ENCODE data around the gene ZNF544. TPM values are rescaled to one million over a fixed set of nuclear protein-coding genes. Genes with fewer than 3 reads are reported as not detected.

The ZNF544 gene
- polyA plus RNA-seq, 1 experiment, result 33.4 TPM

DNA sequence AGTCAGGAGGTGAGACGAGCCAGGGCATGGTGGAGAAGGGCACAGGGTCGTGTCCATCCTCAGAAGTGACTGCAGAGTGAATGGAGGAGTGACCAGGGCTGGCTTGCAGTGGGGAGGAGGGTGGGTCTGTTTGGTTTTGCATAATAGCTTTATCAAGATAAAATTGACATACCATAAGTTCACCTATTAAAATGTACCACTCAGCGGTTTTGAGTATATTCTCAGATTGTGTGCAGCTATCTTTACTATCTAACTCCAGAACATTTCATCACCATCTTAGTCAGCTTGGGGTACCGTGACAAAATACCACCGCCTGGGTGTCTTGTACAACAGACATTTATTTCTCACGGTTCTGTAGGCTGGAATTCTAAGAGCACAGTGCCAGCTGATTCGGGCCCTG is 63.2 kb downstream of the ZNF544 start:
- ChIA-PET POLR2A (no interaction called here), CTCF (no interaction called here)
- TF ChIP-seq, protein P1, sequence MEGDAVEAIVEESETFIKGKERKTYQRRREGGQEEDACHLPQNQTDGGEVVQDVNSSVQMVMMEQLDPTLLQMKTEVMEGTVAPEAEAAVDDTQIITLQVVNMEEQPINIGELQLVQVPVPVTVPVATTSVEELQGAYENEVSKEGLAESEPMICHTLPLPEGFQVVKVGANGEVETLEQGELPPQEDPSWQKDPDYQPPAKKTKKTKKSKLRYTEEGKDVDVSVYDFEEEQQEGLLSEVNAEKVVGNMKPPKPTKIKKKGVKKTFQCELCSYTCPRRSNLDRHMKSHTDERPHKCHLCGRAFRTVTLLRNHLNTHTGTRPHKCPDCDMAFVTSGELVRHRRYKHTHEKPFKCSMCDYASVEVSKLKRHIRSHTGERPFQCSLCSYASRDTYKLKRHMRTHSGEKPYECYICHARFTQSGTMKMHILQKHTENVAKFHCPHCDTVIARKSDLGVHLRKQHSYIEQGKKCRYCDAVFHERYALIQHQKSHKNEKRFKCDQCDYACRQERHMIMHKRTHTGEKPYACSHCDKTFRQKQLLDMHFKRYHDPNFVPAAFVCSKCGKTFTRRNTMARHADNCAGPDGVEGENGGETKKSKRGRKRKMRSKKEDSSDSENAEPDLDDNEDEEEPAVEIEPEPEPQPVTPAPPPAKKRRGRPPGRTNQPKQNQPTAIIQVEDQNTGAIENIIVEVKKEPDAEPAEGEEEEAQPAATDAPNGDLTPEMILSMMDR (IDR thresholded peaks at IDR 0.05; ENCODE audit: insufficient read depth, low read depth, low read length), result no peak
- no peaks in the 10 kb centered on the region for H3K27me3 ChIP-seq (ENCODE audit: control insufficient read depth, insufficient read depth, low read length)
- no peak overlapping the region for H3K4me3 ChIP-seq (ENCODE audit: low read depth, low read length)
- DNase-seq (ENCODE audit: low read depth), result no peak
- peaks cover 38% of the 10 kb centered on the region for H3K36me3 ChIP-seq (ENCODE audit: control insufficient read depth, insufficient read depth, low read length)

DNA sequence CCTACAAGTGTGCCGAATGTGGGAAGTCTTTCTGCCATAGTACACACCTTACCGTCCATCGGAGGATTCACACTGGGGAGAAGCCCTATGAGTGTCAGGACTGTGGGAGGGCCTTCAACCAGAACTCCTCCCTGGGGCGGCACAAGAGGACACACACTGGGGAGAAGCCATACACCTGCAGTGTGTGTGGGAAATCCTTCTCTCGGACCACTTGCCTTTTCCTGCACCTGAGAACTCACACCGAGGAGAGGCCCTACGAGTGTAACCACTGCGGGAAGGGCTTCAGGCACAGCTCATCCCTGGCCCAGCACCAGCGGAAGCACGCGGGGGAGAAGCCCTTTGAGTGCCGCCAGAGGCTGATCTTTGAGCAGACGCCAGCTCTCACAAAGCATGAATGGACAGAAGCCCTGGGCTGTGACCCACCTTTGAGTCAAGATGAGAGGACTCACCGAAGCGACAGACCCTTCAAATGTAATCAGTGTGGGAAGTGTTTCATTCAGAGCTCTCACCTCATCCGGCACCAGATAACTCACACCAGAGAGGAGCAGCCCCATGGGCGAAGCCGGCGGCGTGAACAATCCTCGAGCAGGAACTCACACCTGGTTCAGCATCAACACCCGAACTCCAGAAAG is 66.1 kb downstream of the ZNF544 start:
- CTCF ChIA-PET, result interaction anchor here (0.6 kb wide), 1 partner anchor 76 kb away, joined by 3 read pairs; no protein-coding TSS in a partner anchor
- H3K36me3 ChIP-seq (ENCODE audit: control insufficient read depth, insufficient read depth, low read length), result peaks cover 30% of the 10 kb centered on the region
- POLR2A ChIA-PET, result no interaction called here

DNA sequence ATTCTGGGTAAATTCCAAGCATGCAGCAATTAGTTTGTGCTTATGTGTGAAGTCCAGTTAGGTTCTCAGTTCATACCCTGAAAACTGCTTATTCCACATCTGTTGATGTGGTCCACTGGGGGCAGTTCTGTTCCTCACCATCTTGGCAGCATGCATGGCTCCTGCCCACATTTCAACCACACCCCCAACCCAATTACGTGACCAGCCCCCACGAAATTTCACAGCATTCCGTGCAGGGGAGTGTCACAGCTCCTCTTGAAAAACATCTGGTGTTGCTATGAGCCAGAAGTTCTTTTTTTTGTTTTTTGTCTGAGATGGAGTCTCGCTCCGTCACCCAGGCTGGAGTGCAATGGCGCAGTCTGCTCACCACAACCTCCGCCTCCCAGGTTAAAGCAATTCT is 67.4 kb downstream of the ZNF544 start:
- DNase-seq (ENCODE audit: low read depth), result no peak
- peaks cover 32% of the 10 kb centered on the region for H3K36me3 ChIP-seq (ENCODE audit: control insufficient read depth, insufficient read depth, low read length)
- ChIA-PET POLR2A (no interaction called here), CTCF (interaction anchor here (1.6 kb wide), 1 partner anchor 11 kb away, joined by 5 read pairs; no protein-coding TSS in a partner anchor)
- H3K4me3 ChIP-seq (ENCODE audit: low read depth, low read length), result no peak overlapping the region
- H3K27me3 ChIP-seq (ENCODE audit: control insufficient read depth, insufficient read depth, low read length), result no peaks in the 10 kb centered on the region
- TF ChIP-seq, protein P1 (IDR thresholded peaks at IDR 0.05; ENCODE audit: insufficient read depth, low read depth, low read length), result no peak

More for the DNA sequence above, 66.1 kb downstream of the ZNF544 start:
- DNase-seq (ENCODE audit: low read depth), result no peak
- no peak overlapping the region for H3K4me3 ChIP-seq (ENCODE audit: low read depth, low read length)
- TF ChIP-seq, protein P1 (IDR thresholded peaks at IDR 0.05; ENCODE audit: insufficient read depth, low read depth, low read length), result no peak
- no peaks in the 10 kb centered on the region for H3K27me3 ChIP-seq (ENCODE audit: control insufficient read depth, insufficient read depth, low read length)

DNA sequence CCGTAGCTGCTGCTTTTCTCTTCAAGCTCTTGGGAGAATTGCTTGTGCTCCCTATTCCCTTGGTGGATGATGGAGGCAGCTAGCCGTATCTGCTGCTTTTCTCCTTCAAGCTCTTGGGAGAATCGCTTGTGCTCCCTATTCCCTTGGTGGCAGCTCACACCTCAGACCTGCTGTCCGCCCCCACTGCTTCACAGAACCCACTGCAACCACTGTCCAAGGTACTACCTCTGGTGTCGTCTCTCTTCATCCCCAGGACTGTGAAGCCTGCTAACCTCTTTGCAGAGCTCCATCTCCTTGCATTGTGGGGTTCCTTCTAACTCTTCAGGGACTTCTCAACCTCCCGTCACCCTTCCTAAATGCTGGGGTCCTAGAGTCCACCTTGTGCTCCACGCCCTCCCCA is 71.9 kb downstream of the ZNF544 start:
- H3K4me3 ChIP-seq (ENCODE audit: low read depth, low read length), result no peak overlapping the region
- no peaks in the 10 kb centered on the region for H3K27me3 ChIP-seq (ENCODE audit: control insufficient read depth, insufficient read depth, low read length)
- TF ChIP-seq, protein P1 (IDR thresholded peaks at IDR 0.05; ENCODE audit: insufficient read depth, low read depth, low read length), result no peak
- CTCF ChIA-PET, result interaction anchor here (1.1 to 1.4 kb wide), 2 partner anchors 20 to 219 kb away, joined by 3 read pairs; partner anchors contain the start of gene ZBTB45
- DNase-seq (ENCODE audit: low read depth), result no peak
- peaks cover 10% of the 10 kb centered on the region for H3K36me3 ChIP-seq (ENCODE audit: control insufficient read depth, insufficient read depth, low read length)
- POLR2A ChIA-PET, result no interaction called here

DNA sequence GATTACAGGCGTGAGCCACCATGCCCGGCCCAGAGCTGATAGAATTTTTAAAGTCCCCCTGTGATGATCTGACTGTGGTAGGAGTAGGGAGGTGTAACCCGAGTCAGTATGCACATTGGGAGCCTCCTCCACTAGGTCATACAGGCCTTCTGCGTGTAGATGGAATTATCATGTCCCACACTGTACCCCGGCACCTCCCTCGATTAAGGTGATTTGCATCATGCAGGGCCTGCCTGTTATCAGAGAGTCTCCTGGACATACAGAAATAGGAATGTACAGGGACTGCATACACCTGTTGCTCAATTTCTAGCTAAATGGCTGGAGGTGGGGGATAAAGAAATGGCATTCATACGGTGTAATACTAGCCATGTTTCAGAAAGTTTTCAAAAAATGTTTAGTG is 75.5 kb downstream of the ZNF544 start:
- ChIA-PET CTCF (no interaction called here), POLR2A (no interaction called here)
- Histone ChIP-seq H3K36me3 (ENCODE audit: control insufficient read depth, insufficient read depth, low read length) (peaks cover 13% of the 10 kb centered on the region), H3K27me3 (ENCODE audit: control insufficient read depth, insufficient read depth, low read length) (no peaks in the 10 kb centered on the region), H3K4me3 (ENCODE audit: low read depth, low read length) (no peak overlapping the region)
- TF ChIP-seq, protein P1 (IDR thresholded peaks at IDR 0.05; ENCODE audit: insufficient read depth, low read depth, low read length), result no peak
- DNase-seq (ENCODE audit: low read depth), result no peak

All from BJ (cell line).